ENCODE data around the gene OR9K2.

DNA sequence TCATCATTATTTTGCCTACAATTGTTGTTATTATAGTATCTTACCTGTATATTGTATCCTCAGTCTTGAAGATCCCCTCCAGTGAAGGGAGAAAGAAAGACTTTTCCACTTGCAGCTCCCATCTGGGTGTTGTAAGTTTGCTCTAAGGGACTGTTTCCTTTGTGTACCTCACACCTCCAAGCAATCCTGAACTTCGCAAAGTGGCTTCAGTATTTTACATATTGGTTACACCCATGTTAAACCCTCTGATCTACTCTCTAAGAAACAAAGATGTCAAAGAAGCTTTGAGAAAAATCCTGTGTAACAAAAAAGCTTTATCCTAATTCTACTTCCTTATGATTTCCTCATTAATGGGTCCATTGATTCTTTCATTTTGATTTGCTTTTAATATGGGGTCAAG, 10.1 kb upstream of the OR9K2 start:
- TF ChIP-seq EZH2 (IDR thresholded peaks at IDR 0.05; ENCODE audit: insufficient read depth, low read length) = no peak
- TF ChIP-seq, protein P1, sequence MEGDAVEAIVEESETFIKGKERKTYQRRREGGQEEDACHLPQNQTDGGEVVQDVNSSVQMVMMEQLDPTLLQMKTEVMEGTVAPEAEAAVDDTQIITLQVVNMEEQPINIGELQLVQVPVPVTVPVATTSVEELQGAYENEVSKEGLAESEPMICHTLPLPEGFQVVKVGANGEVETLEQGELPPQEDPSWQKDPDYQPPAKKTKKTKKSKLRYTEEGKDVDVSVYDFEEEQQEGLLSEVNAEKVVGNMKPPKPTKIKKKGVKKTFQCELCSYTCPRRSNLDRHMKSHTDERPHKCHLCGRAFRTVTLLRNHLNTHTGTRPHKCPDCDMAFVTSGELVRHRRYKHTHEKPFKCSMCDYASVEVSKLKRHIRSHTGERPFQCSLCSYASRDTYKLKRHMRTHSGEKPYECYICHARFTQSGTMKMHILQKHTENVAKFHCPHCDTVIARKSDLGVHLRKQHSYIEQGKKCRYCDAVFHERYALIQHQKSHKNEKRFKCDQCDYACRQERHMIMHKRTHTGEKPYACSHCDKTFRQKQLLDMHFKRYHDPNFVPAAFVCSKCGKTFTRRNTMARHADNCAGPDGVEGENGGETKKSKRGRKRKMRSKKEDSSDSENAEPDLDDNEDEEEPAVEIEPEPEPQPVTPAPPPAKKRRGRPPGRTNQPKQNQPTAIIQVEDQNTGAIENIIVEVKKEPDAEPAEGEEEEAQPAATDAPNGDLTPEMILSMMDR (IDR thresholded peaks at IDR 0.05; ENCODE audit: insufficient read depth, low read depth, low read length) = no peak
